ENCODE data around the gene AASS.

DNA sequence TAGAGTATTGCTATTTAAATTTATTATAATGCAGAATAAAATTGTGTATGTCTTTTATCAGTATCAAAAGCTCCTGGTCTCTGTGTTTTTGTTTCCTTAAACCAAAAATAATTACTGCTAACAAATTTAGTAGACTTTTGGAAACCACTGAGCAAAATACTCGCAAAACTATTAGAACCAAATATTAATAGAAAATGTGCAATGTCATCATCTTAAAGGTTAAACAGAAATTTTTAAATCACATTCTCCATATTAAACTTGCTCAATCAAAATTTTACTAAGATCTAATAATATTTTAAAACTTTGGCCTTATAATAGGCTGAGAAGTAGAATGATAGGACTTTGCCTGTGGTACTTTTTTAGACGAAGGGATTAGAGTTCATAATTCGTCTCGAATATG lies 48.4 kb downstream of the AASS start:
- no peak for TF ChIP-seq SMC3 (IDR thresholded peaks at IDR 0.05; ENCODE audit: borderline replicate concordance, low read length)
- no peak for TF ChIP-seq YY1 (IDR thresholded peaks at IDR 0.05; ENCODE audit: low read depth, low read length)
- TF ChIP-seq, protein P1, sequence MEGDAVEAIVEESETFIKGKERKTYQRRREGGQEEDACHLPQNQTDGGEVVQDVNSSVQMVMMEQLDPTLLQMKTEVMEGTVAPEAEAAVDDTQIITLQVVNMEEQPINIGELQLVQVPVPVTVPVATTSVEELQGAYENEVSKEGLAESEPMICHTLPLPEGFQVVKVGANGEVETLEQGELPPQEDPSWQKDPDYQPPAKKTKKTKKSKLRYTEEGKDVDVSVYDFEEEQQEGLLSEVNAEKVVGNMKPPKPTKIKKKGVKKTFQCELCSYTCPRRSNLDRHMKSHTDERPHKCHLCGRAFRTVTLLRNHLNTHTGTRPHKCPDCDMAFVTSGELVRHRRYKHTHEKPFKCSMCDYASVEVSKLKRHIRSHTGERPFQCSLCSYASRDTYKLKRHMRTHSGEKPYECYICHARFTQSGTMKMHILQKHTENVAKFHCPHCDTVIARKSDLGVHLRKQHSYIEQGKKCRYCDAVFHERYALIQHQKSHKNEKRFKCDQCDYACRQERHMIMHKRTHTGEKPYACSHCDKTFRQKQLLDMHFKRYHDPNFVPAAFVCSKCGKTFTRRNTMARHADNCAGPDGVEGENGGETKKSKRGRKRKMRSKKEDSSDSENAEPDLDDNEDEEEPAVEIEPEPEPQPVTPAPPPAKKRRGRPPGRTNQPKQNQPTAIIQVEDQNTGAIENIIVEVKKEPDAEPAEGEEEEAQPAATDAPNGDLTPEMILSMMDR (IDR thresholded peaks at IDR 0.05 in 2 of 3, conservative IDR thresholded peaks at IDR 0.05 in 1 of 3; ENCODE audit: control insufficient read depth in 2 of 3, extremely low read depth in 1 of 3, insufficient read depth in 1 of 3, low read depth in 3 of 3, low read length in 3 of 3), result no peak
- TF ChIP-seq, protein P2, sequence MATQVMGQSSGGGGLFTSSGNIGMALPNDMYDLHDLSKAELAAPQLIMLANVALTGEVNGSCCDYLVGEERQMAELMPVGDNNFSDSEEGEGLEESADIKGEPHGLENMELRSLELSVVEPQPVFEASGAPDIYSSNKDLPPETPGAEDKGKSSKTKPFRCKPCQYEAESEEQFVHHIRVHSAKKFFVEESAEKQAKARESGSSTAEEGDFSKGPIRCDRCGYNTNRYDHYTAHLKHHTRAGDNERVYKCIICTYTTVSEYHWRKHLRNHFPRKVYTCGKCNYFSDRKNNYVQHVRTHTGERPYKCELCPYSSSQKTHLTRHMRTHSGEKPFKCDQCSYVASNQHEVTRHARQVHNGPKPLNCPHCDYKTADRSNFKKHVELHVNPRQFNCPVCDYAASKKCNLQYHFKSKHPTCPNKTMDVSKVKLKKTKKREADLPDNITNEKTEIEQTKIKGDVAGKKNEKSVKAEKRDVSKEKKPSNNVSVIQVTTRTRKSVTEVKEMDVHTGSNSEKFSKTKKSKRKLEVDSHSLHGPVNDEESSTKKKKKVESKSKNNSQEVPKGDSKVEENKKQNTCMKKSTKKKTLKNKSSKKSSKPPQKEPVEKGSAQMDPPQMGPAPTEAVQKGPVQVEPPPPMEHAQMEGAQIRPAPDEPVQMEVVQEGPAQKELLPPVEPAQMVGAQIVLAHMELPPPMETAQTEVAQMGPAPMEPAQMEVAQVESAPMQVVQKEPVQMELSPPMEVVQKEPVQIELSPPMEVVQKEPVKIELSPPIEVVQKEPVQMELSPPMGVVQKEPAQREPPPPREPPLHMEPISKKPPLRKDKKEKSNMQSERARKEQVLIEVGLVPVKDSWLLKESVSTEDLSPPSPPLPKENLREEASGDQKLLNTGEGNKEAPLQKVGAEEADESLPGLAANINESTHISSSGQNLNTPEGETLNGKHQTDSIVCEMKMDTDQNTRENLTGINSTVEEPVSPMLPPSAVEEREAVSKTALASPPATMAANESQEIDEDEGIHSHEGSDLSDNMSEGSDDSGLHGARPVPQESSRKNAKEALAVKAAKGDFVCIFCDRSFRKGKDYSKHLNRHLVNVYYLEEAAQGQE (IDR thresholded peaks at IDR 0.05; ENCODE audit: low read depth, low read length), result no peak
- no peak for TF ChIP-seq ZNF274 (IDR thresholded peaks at IDR 0.05; ENCODE audit: insufficient read depth, insufficient read length)

Measured in GM12878 (cell line).